ENCODE measurements around the gene STRADA.
"Not testable (repeated sequence)": the region's sequence is repeated elsewhere in the genome, so short reads cannot be mapped to it uniquely, and the experiment has no call there.

STRADA gene

DNA sequence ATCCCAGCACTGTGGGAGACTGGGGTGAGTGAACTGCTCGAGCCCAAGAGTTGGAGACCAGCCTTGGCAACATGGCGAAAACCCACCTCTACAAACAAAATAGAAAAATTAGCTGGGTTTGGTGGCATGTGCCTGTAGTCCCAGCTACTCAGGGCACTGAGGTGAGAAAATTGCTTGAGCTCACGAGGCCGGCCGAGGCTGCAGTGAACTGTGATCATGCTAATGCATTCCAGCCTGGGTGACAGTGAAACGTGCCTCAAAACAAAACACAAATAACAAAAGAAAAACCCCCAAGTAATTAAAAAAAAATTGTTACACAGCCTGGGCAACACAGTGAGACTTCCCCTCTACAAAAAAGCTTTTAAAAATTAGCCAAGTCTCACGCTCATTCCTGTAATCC lies 26.8 kb upstream of the STRADA start:
- peaks cover 50% of the 10 kb centered on the region for H3K36me3 Mint-ChIP-seq (ENCODE audit: low read depth)
- H3K4me1 Mint-ChIP-seq, result peaks cover 38% of the 10 kb centered on the region
- no peaks in the 10 kb centered on the region for H3K27me3 Mint-ChIP-seq

DNA sequence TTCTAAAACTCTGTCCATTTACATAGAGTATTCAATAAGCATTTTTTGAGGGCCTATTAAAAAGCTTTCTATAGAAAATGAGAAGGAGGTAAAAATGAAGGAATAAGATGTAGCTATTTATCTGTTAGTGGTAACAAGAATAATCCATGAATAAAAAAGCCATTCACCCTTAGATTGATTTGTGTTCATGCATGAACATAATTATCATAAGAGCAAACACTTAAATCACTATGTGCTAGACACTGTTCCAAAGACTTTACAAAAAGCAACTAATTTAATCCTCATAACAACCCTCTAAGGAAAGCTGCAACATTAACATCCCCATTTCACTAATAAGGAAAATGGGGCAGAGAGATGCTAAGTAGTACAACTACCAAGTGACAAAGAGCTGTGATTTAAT lies 25.2 kb upstream of the STRADA start:
- no peaks in the 10 kb centered on the region for H3K27me3 Mint-ChIP-seq
- no peak overlapping the region for H3K27ac Mint-ChIP-seq
- no peak overlapping the region for H3K4me3 Mint-ChIP-seq
- H3K36me3 Mint-ChIP-seq (ENCODE audit: low read depth), result peaks cover 52% of the 10 kb centered on the region
- ATAC-seq, result no peak
- H3K9me3 Mint-ChIP-seq, result no peaks in the 10 kb centered on the region
- peaks cover 36% of the 10 kb centered on the region for H3K4me1 Mint-ChIP-seq
- no peak for DNase-seq

More for the DNA sequence above, 26.8 kb upstream of the STRADA start:
- no peak overlapping the region for H3K4me3 Mint-ChIP-seq
- no peak overlapping the region for H3K27ac Mint-ChIP-seq
- DNase-seq, result no peak
- H3K9me3 Mint-ChIP-seq, result no peaks in the 10 kb centered on the region
- no peak for ATAC-seq

DNA sequence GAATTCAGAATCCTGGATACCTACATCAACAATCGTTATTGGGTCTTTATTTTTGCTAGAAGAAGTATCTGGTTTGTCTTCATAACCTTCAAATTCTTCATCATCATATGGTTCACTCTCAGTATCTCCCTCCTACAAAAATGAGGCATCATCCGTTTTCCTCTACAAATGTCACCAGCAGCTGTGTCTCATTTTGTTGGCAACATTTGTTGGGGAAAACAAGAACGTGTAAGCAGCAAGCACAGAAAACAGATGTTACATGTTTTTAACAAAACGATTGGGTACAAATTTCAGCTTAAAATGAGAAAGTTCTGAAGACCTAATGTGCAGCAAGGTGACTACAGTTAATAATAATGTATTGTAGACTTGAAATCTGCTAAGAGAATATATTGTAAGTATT lies 23.1 kb upstream of the STRADA start:
- H3K27me3 Mint-ChIP-seq, result no peaks in the 10 kb centered on the region
- peaks cover 62% of the 10 kb centered on the region for H3K36me3 Mint-ChIP-seq (ENCODE audit: low read depth)
- no peak overlapping the region for H3K27ac Mint-ChIP-seq
- no peak overlapping the region for H3K4me3 Mint-ChIP-seq
- H3K4me1 Mint-ChIP-seq, result peaks cover 35% of the 10 kb centered on the region
- DNase-seq (no peak), ATAC-seq (no peak)
- no peaks in the 10 kb centered on the region for H3K9me3 Mint-ChIP-seq

DNA sequence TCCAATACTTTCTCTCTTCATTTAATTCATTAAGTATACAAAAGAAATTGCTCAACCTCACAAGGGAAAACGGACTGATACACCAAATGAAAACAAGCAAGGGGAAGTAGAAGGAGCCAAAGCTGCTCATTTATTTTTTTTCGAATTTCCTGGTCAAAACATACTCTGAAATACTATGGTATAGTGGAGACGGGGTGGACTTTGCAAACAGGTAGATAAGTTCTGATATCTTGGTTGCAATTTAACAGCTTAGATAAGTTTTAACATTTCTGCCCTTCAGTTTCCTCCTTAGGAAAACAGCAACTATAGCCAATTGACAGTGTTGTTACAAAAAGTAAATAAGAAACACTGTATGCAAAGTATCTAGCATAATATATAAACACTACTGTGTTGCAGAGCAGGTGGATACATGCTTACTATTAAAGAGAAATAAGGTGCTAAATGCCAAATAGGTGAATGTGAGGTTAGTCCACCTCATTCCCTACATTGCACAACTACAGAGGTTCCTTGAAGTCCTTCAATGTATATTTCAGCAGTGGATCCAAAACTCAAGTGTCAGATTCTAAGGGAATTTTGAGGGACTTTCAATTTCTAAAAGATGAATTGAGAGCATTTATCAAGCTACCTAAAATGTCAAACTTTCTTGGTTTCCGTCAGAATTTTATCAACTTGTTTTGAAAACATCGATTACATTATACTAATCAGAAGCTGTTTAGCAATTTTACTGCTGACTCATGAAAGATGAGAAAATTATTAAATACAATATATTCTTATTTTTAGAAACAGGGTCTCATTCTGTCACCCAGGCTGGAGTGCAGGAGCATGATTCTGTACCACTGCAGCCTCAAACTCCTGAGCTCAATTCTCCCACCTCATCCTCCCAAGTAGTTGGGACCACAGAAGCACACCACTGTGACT lies 20.8 kb upstream of the STRADA start:
- H3K27me3 Mint-ChIP-seq, result no peaks in the 10 kb centered on the region
- no peak for DNase-seq
- no peak overlapping the region for H3K4me3 Mint-ChIP-seq
- peak overlapping the region; percentile 4 for H3K27ac Mint-ChIP-seq
- H3K36me3 Mint-ChIP-seq (ENCODE audit: low read depth), result peaks cover 65% of the 10 kb centered on the region
- peaks cover 21% of the 10 kb centered on the region for H3K4me1 Mint-ChIP-seq
- no peaks in the 10 kb centered on the region for H3K9me3 Mint-ChIP-seq
- no peak for ATAC-seq

DNA sequence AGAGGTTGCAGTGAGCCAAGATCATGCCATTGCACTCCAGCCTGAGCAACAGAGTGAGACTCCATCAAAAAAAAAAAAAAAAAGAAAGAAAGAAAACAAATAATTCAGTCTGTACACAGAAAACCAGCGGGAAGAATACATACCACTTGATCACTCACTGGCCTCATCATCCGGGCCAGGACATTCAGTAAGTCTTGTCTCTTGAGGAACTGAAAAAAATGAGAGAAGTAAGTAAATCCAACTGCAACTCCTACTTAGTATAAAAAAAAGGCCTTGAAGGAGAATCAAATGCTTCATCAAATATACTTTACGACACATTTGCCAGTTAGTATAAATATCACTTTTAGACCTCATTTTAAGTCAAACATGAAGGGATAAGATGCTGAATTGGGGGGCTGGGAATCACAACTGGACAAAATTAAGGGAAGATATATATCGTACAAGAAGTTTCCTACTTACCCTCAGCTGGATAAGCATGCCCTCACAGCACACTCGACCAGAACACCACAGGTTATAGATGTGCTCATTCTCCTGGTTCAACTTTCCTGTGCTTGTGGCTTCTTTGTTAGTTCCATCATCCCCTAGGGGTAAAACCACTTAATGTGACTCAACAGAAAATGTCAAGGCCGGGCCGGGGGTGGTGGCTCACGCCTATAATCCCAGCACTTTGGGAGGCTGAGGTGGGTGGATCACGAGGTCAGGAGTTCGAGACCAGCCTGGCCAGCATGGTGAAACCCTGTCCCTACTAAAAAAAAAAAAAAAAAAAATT lies 19.4 kb upstream of the STRADA start:
- no peak overlapping the region for H3K4me3 Mint-ChIP-seq
- peak; percentile 94 for ATAC-seq
- H3K36me3 Mint-ChIP-seq (ENCODE audit: low read depth), result peaks cover 71% of the 10 kb centered on the region
- H3K4me1 Mint-ChIP-seq, result peaks cover 16% of the 10 kb centered on the region
- DNase-seq, result peak; percentile 42
- H3K27ac Mint-ChIP-seq, result peak overlapping the region; percentile 44
- H3K9me3 Mint-ChIP-seq, result no peaks in the 10 kb centered on the region
- H3K27me3 Mint-ChIP-seq, result no peaks in the 10 kb centered on the region

DNA sequence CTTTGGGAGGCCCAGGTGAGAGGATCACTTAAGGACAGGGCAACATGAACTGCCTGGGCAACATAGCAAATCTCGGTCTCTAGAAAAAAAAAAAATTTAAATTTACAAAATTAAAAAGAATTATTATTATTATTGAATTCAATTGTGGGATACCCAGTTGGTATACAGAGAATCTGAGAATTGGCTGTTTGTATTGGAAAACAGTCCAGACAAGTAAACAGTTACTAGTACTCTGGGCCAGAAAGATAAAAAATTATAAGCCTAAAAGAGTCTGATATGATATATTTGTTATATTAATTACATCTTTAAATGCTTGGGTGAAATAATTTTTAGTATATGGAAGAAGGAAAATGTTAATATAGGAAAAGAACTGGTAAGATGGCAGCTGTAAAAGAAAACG lies 16.8 kb upstream of the STRADA start:
- no peak overlapping the region for H3K27ac Mint-ChIP-seq
- no peaks in the 10 kb centered on the region for H3K27me3 Mint-ChIP-seq
- DNase-seq (no peak), ATAC-seq (no peak)
- peaks cover 14% of the 10 kb centered on the region for H3K4me1 Mint-ChIP-seq
- H3K4me3 Mint-ChIP-seq, result no peak overlapping the region
- no peaks in the 10 kb centered on the region for H3K9me3 Mint-ChIP-seq
- H3K36me3 Mint-ChIP-seq (ENCODE audit: low read depth), result peaks cover 66% of the 10 kb centered on the region

DNA sequence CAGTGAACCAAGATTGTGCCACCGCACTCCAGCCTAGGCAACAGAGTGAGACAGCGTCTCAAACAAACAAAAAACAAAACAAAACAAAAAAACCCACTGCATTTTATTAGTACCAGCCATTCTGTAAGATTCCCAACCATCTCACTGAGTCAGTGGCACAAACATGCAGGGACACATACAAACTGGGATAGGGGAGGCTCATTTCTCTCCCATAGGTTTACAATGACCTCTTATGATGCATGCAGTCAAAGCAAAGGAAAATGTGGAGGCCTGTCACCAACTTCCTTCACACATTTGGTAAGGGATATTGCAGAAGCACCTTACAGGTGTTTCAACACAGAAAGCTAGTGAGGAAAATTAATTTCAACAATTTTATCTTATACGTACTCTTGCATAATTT lies 12.4 kb upstream of the STRADA start:
- Mint-ChIP-seq H3K4me1 (peaks cover 16% of the 10 kb centered on the region), H3K27ac (no peak overlapping the region), H3K9me3 (no peaks in the 10 kb centered on the region), H3K4me3 (no peak overlapping the region), H3K27me3 (no peaks in the 10 kb centered on the region), H3K36me3 (ENCODE audit: low read depth) (peaks cover 60% of the 10 kb centered on the region)
- no peak for ATAC-seq
- DNase-seq, result no peak

DNA sequence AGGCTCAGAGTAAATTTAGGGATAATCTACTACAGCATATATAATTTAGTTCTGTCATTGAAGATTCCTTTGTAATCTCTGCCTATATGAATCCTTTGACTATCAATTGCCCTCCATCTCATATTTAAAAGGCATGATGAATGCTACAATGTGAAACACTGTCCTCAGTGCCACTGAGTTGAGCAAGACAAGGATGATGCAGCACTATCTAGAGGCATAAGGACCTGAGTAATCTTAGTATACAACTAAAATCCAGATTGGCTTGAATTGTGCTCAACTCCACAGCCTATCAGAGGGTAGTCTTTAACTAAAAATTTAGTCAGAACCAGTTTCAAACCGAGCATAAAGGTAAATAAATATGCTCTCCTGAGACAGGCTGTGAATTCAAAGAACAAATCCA lies 11.6 kb upstream of the STRADA start:
- no peak overlapping the region for H3K4me3 Mint-ChIP-seq
- ATAC-seq (no peak), DNase-seq (no peak)
- H3K36me3 Mint-ChIP-seq (ENCODE audit: low read depth), result peaks cover 59% of the 10 kb centered on the region
- peaks cover 16% of the 10 kb centered on the region for H3K4me1 Mint-ChIP-seq
- H3K27ac Mint-ChIP-seq, result no peak overlapping the region
- H3K9me3 Mint-ChIP-seq, result no peaks in the 10 kb centered on the region
- no peaks in the 10 kb centered on the region for H3K27me3 Mint-ChIP-seq

DNA sequence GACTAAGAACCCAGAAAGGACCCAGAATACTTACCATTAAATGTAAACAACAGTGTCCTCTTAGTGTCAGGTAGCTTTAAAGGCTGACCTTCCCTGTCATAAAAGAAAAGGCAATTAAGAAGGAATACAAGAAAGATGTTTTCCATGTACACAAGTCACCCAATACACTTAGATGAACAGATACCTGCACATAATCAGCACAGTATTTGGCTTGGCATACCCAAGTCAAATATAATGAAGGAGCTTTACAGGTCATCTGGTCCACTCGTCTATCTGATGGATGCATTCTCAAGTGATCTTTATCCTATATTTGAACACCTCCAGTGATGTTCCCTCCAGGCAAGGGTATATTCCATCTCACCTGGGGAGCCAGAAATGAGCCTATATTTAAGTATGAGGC lies 11.1 kb upstream of the STRADA start:
- Mint-ChIP-seq H3K27me3 (no peaks in the 10 kb centered on the region), H3K9me3 (no peaks in the 10 kb centered on the region), H3K4me1 (peaks cover 16% of the 10 kb centered on the region), H3K27ac (no peak overlapping the region), H3K4me3 (no peak overlapping the region), H3K36me3 (ENCODE audit: low read depth) (peaks cover 57% of the 10 kb centered on the region)
- no peak for ATAC-seq
- DNase-seq, result no peak

DNA sequence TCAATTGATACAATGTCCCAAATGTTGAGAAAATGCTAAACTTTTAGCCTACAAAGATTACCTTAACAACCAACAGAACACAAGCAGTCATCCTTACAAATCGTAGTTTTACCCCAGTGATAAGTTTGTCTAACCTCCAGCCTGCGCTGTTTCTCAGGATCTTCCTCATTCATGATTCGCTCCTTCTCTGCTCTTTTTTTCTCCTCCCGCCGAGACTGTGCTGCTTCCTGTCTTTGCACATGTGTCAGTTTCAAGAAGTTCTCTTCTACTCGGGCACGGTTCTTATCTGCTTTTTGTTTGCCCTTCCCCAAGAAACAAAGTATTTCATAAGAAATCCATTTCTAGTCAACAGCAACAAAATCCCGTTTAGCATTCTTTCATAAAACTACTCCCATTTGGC lies 10.2 kb upstream of the STRADA start:
- Mint-ChIP-seq H3K27ac (peak overlapping the region; percentile 79), H3K36me3 (ENCODE audit: low read depth) (peaks cover 55% of the 10 kb centered on the region)
- no peak for DNase-seq

DNA sequence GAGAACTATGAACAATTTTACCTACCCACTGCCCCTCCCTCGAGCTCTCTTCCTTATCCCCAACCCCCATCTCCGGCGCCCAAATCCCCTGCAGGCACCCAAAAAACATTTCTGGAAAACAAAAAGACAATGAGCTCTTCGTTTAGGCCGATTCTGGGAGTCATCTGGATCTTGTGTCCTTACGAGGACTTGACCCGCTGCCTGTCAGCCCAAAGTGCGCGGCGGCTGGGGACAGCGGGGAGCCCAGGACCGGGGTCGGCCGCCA lies 524 bp downstream of the STRADA start:
- H3K9me3 Mint-ChIP-seq, result no peaks in the 10 kb centered on the region
- peaks cover 10% of the 10 kb centered on the region for H3K36me3 Mint-ChIP-seq (ENCODE audit: low read depth)
- no peak for ATAC-seq
- DNase-seq, result no peak
- no peaks in the 10 kb centered on the region for H3K27me3 Mint-ChIP-seq
- peak overlapping the region; percentile 96 for H3K4me3 Mint-ChIP-seq
- peaks cover 33% of the 10 kb centered on the region for H3K4me1 Mint-ChIP-seq
- peak overlapping the region; percentile 96 for H3K27ac Mint-ChIP-seq

More for the DNA sequence above, 10.2 kb upstream of the STRADA start:
- H3K27me3 Mint-ChIP-seq, result no peaks in the 10 kb centered on the region
- no peaks in the 10 kb centered on the region for H3K9me3 Mint-ChIP-seq
- peaks cover 16% of the 10 kb centered on the region for H3K4me1 Mint-ChIP-seq
- peak overlapping the region; percentile 37 for H3K4me3 Mint-ChIP-seq
- ATAC-seq, result no peak

DNA sequence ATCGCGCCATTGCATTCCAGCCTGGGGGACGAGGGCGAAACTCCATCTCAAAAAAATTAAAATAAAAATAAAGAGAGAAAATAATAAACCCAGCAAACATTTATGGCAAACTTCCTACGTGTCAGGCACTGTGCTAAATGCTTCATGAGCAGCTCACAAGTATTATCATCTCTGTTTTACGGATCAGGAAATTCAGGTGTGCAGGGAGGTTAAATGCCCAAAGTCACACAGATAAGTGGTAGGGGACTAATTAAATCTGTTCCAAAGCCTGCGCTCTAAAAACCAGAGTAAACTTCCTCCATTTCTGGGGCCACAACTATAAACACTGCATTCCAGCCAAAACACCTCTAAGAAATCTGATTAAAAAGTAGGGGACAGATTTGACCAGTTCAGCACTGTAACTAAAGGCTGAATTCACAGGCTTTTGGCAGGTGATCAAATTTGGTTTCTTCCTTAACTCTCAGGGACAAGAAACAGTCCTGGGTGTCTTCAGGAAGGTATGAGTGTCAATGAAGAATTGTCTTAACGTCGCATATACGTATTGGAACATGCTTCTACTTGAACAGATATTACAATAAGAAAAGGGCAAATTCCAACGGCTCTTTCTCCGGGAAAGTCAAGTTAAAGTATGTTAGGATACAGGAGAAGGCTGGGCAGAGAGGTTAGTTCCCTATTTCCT lies 996 bp downstream of the STRADA start:
- Mint-ChIP-seq H3K4me3 (peak overlapping the region; percentile 96), H3K36me3 (ENCODE audit: low read depth) (peaks cover 6% of the 10 kb centered on the region), H3K27me3 (no peaks in the 10 kb centered on the region), H3K27ac (peak overlapping the region; percentile 96), H3K9me3 (no peaks in the 10 kb centered on the region), H3K4me1 (peaks cover 33% of the 10 kb centered on the region)
- ATAC-seq (no peak), DNase-seq (no peak)

DNA sequence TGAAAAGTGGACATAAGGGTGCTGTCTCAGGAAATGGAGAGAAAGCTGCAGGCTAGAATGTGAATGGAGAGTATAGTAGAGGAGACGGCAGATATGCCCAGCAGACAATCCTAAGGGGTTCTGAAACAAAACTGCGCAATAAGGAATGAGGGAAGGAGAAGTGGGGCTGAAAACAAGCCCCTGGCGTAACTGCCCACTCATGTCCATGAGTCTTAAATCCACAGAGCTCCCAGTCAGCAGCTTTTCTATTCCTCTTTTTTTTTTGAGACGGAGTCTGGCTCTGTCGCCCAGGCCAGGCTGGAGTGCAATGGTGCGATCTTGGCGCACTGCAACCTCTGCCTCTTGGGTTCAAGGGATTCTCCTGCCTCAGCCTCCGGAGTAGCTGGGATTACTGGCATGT lies 5.9 kb downstream of the STRADA start:
- H3K4me1 Mint-ChIP-seq, result peaks cover 19% of the 10 kb centered on the region
- no peaks in the 10 kb centered on the region for H3K9me3 Mint-ChIP-seq
- no peak overlapping the region for H3K4me3 Mint-ChIP-seq
- H3K36me3 Mint-ChIP-seq (ENCODE audit: low read depth), result peaks cover 7% of the 10 kb centered on the region
- no peaks in the 10 kb centered on the region for H3K27me3 Mint-ChIP-seq
- DNase-seq (no peak), ATAC-seq (no peak)
- H3K27ac Mint-ChIP-seq, result no peak overlapping the region

DNA sequence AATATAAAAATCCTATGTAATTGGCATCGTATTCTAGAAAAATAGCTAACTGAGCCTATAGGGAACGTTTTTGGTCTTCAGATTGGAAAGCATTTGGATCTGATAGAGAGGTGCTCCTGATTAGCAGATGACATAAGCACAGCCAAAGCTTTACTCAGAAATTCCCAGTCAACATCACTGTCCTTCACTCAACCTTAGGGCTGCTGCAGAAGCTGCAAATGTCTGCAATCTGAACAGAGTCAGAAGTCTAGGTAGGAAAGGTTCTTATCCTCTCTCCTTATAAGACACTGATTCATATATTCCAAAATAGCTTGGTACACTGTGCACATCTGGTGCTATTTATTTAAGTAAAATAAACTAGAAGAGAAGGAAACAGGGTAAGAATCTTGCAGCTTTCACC lies 19.2 kb downstream of the STRADA start:
- H3K36me3 Mint-ChIP-seq (ENCODE audit: low read depth), result peaks cover 15% of the 10 kb centered on the region
- H3K4me3 Mint-ChIP-seq, result no peak overlapping the region
- no peaks in the 10 kb centered on the region for H3K27me3 Mint-ChIP-seq
- H3K9me3 Mint-ChIP-seq, result no peaks in the 10 kb centered on the region
- DNase-seq, result no peak
- no peaks in the 10 kb centered on the region for H3K4me1 Mint-ChIP-seq
- no peak for ATAC-seq
- H3K27ac Mint-ChIP-seq, result no peak overlapping the region

DNA sequence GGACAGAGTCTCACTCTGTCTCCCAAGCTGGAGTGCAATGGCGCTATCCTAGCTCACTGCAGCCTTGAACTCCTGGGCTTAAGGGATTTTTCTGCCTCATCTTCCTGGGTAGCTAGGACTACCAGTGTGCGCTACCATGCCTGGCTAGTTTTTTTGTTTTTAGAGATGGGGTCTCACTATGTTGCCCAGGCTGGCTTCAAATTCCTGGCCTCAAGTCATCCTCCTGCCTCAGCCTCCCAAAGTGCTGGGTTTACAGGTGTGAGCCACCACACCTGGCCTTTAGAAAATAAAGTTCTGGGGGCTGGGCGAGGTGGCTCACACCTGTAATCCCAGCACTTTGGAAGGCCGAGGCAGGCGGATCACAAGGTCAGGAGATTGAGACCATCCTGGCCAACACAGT lies 21.4 kb downstream of the STRADA start:
- H3K36me3 Mint-ChIP-seq (ENCODE audit: low read depth); DNase-seq; ATAC-seq; H3K27ac Mint-ChIP-seq; H3K4me1 Mint-ChIP-seq; H3K9me3 Mint-ChIP-seq; H3K27me3 Mint-ChIP-seq; H3K4me3 Mint-ChIP-seq: not testable (repeated sequence)

Measured in activated naive CD8-positive, alpha-beta T cell treated with anti-CD3 and anti-CD28 coated beads, Interleukin-2, amount 50 U/mL, for 24 hours (primary cell).